Hepatocyte (in vitro differentiated cells): Measurements from ENCODE around the gene THYN1.

ENCODE experiments used
- CTCF ChIP-seq: fragments of 200-600 bp; sonication (generic); IDR thresholded peaks from 2 replicates; pipeline ENCODE4 v1.5.1; 2016; ENCODE audit warnings: antibody characterized with exemption, mild to moderate bottlenecking; ENCODE audit not compliant: poor library complexity
- EZH2 ChIP-seq: fragments of 200-600 bp; sonication (generic); IDR thresholded peaks from 2 replicates; pipeline ENCODE4 v1.6.1; 2016; ENCODE audit warnings: antibody characterized with exemption, mild to moderate bottlenecking, borderline replicate concordance
- EZH2phosphoT487 ChIP-seq: fragments of 200-600 bp; sonication (generic); IDR thresholded peaks from one replicate; pipeline ENCODE4 v1.6.1; 2018; ENCODE audit warnings: antibody characterized with exemption, mild to moderate bottlenecking, low read depth, moderate library complexity; ENCODE audit not compliant: unreplicated experiment, severe bottlenecking

DNA sequence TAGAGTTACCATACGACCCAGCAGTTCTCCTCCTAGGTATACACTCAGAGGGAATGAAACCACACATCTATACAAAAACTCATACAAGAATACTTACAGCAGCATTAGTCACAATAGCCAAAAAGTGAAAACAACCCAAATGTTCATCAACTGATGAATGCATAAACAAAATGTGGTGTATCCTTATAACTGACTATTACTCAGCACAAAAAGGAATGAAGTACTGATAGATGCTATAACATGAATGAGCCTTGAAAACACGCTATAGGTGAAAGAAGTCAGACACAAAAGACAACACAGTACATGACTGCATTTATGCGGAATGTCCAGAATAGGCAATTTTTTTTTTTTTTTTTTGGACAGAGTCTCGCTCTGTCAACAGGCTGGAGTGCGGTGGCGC, 52.5 kb downstream of the THYN1 start:
- no peak for TF ChIP-seq CTCF
- no peak for TF ChIP-seq EZH2
- no peak for TF ChIP-seq EZH2phosphoT487
